CD4-positive, alpha-beta T cell treated with Interleukin-10 for 1 hour (primary cell): ENCODE results near the gene MAN1A1.

Source experiments
- DNase-seq: peaks from one replicate; pipeline ENCODE4 v3.0.0-alpha.2; 2020

The MAN1A1 gene

DNA sequence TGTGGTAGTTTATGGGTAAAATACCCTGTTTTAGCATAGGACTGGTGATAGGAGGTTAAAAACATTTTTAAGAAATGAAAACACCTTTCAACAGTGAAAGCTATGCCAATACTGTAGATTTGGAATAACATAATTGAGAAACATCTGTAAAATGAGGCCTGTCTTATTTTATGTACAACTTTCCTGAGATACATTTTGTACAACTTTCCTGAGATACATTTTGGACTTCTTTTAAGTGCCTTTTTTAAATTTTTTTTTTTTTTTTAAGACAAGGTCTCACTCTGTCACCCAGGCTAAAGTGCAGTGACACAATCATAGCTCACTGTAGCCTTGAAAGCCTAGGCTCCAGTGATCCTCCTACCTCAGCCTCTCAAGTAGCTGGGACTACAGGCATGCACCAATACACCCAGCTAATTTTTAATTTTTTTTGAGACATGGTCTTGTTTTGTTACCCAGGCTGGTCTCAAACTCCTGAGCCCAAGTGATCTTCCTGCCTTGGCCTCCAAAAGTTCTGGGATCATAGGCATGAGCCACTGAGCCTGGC is 84.6 kb downstream of the MAN1A1 start:
- DNase-seq = no peak

GRCh38 chr6:119262612-119263011 is 86.9 kb downstream of the MAN1A1 start:
- DNase-seq = no peak

- DNase-seq = no peak
Observed at GRCh38 chr6:119261944-119262284, 87.6 kb downstream of the MAN1A1 start.

GRCh38 chr6:119259027-119259426 is 90.5 kb downstream of the MAN1A1 start:
- DNase-seq = no peak

DNA sequence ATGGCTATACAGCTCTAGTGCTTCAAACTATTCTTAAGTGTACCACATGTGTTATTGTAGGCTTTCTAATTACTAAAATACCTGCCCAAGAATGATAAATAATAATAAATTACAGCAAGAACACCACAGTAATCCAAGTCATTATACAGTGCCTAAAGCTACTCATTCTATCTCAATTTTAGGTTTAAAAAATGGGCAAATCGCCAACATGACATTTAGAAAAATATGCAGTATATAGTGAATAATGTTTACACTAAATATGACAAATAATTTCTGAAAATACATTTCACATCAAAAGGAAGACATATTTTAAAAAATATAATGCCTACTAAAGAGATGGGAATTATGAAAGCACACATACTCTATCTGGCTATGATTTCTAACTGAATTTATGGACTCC is 91.8 kb downstream of the MAN1A1 start:
- DNase-seq = no peak

GRCh38 chr6:119256978-119257462 is 92.5 kb downstream of the MAN1A1 start:
- peak; percentile 8 for DNase-seq

DNA sequence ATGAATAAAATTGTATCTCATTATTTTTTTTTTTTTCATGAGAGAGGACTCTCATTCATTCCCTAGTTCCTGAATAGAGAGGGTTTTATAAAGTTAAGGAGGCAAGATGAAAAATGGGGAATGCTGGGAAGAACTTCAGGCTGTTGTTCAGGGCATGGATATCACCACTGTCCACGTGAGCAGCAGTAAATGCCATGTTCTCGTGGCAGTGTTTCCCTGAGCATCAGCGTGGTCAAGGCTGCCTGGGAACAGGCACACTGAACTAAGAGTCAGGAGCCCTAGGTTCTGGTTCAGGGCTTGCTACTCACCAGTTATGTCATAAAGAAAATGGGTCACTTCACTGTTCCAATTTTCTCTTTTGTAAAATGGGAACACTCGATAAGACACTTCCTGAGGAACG is 93.2 kb downstream of the MAN1A1 start:
- DNase-seq = no peak

GRCh38 chr6:119255492-119255891 is 94.1 kb downstream of the MAN1A1 start:
- DNase-seq = peak; percentile 15

DNA sequence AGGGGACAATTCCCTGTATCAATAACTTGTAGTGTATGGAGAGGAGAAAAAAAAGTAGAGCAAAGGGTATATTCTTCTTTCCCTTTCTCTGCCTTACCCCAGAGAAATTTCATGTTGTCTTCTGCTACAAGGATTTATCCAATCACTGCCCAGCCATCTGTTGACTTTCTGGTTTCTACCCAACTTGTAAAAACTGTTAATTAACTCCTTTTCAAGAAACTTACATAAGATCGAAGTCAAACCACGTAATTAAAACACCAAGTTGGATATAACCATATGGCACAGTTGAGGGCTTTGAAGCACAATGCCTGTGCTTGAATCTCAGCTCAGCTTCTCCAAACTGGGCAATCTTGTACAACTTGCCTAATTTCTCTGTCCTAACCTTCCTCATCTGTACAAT is 99.5 kb downstream of the MAN1A1 start:
- DNase-seq = no peak

DNA sequence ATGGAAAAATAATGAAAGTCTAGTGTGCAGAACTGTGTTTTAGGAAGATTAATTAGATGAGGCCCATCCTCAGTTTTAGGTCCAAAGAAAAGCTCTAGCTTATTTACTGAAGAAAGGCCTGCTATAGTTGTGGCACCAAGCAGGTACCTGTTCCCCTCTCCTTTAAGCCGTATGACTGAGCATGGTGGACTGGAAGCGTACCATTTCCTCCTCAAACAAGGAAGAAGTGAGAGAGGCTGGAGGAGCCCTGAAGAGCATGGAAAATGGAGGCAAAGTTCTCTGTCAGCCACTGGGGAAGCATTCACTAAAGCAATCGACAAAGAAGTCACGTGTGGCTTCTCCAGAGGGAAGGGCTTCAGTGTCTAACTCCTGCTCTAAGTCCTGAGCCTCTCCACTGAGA is 100.2 kb downstream of the MAN1A1 start:
- no peak for DNase-seq

GRCh38 chr6:119247504-119247903 is 102.1 kb downstream of the MAN1A1 start:
- no peak for DNase-seq

DNA sequence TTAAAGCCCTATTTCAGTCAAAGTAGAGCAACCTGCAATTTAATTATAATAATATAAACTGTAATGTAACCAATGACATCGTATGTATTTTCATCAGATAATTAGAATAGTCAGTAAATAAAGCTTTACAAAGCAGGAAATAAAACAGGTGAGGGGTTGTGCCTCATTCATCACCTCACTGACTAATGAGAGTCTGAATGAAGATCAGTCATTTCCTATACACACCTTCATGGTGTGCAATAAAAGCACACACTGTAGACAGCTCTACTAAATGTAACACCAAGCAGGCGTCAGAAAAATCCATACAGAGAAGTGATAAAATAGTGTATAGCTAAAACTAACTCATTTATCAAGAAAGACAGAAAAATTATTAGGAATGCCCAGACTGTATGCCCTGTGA is 105.9 kb downstream of the MAN1A1 start:
- DNase-seq = no peak

- no peak for DNase-seq
Observed at GRCh38 chr6:119243037-119243436, 106.5 kb downstream of the MAN1A1 start.

GRCh38 chr6:119241540-119242309 is 107.8 kb downstream of the MAN1A1 start:
- DNase-seq = no peak

DNA sequence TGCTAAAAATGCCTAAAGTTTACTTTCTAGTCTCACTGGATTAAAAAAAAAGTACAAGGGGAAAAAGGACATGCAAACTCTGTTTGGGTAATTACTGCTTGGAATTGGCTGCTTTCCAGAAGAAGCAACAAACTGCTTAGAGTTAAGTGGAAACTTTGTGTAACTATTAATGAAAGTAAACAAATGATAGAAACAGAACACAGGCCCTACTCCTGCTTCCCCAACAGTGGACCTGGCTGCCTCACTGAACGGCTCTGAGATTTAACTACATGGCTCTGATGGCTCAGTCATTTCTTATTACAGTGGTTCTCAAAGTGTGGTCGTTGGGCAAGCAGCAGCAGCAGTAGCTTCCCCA is 108.5 kb downstream of the MAN1A1 start:
- no peak for DNase-seq

- no peak for DNase-seq
Observed at GRCh38 chr6:119240257-119241110, 109.1 kb downstream of the MAN1A1 start.

DNA sequence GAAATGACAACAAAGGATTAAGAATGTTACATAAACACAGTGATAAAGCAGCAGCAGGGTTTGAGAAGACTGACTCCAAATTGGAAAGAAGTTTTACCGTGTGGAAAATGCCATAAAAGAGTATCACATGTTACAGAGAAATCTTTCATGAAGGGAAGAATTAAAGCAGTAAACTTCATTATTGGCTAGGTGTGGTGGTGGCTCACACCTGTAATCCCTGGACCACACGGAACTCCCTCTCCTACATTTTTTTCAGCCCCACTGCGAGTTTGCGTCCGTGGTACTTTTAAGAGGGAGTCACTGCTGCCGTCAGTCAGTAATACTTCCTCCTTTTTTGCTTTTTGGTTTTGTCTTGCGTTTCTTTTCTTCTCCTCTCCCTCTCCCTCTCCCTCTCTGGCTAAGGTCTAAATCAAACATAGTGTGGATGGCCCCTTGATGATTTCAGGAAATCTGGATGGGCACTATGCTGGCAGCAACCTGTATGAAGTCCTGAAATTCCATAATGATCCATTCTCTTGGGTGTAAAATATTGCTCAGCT is 112.3 kb downstream of the MAN1A1 start:
- no peak for DNase-seq

- no peak for DNase-seq
Observed at GRCh38 chr6:119234941-119235340, 114.6 kb downstream of the MAN1A1 start.

DNA sequence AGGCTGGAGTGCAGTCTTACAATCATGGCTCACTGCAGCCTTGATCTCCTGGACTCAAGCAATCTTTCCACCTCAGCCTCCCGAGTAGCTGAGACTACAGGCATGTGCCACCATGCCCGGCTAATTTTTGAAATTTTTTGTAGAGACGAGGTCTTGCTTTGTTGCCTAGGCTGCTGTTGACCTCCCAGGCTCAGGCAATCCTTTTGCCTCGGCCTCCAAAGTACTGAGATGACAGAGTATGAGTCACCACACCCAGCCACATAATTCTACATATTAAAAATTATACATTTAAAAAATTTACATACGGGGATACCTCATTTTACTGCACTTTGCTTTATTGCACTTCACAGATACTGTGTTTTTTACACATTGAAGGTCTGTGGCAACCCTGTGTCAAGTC is 115.1 kb downstream of the MAN1A1 start:
- no peak for DNase-seq

- no peak for DNase-seq
Observed at GRCh38 chr6:119233312-119233984, 116.1 kb downstream of the MAN1A1 start.

DNA sequence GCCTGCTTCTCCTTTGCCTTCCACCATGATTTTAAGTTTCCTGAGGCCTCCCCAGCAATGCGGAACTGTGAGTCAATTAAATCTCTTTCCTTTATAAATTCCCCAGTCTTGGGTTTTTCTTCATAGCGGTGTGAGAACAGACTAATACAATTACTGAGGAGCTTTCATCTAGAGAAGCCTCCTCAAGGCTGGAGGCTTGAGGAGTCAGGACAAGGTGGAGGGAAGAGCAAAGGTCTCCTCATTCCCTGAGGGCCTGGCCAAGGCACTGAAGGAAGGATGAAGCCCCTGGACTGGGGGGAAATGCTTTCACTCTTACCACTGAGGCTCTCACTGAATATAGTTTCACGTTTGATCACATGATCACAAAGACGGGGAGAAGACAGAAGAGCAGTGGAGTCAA is 118.2 kb downstream of the MAN1A1 start:
- DNase-seq = no peak

DNA sequence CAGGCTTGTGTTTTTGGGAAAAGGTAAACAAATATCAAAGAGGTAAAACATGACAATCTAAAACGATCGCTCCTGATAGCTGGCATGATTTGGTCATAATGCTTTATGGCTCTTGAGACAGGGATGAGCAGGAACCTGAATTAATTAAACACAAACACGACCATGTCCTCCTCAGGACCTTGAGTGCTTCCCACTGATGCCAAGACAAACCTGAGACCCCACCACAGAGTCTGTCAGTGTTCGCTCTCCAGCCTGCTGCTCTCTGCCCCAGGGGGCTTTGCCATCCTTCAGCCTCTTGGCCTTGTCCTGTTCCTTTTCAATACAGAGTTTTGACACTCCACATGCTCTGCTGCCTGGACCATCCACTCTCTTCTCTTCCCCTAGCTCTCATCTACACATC is 119.4 kb downstream of the MAN1A1 start:
- DNase-seq = no peak

GRCh38 chr6:119227377-119227776 is 122.2 kb downstream of the MAN1A1 start:
- no peak for DNase-seq
